HepG2 (cell line): ENCODE data around the gene CNKSR3. TPM values are rescaled to one million over a fixed set of nuclear protein-coding genes. Genes with fewer than 3 reads are reported as not detected.

ENCODE experiments used
- GATA4 ChIP-seq: sonication (generic); IDR thresholded peaks from 2 replicates; pipeline ENCODE4 v1.6.1; 2016; ENCODE audit warnings: antibody characterized with exemption, low read depth, borderline replicate concordance
- GATAD1 ChIP-seq: IDR thresholded peaks from 2 replicates; pipeline ENCODE4 v1.6.1; 2016; ENCODE audit warnings: missing genetic modification reagents, missing compliant biosample characterization
- JARID2 ChIP-seq: sonication (generic); formaldehyde crosslinking; IDR thresholded peaks from 2 replicates; pipeline ENCODE4 v1.8.1; 2023; ENCODE audit warnings: missing genetic modification reagents, inconsistent platforms; ENCODE audit not compliant: insufficient replicate concordance
- MED8 ChIP-seq: sonication (generic); formaldehyde crosslinking; IDR thresholded peaks from 2 replicates; pipeline ENCODE4 v1.8.1; 2023; ENCODE audit warnings: mild to moderate bottlenecking, missing genetic modification reagents; ENCODE audit not compliant: insufficient replicate concordance
- NFIC ChIP-seq: IDR thresholded peaks from 2 replicates; pipeline ENCODE4 v1.6.1; 2012; ENCODE audit warnings: mild to moderate bottlenecking, low read length, inconsistent platforms
- SRY ChIP-seq: sonication (generic); formaldehyde crosslinking; IDR thresholded peaks from 2 replicates; pipeline ENCODE4 v1.8.0; 2022; ENCODE audit warnings: mild to moderate bottlenecking, missing genetic modification reagents
- ZNF292 ChIP-seq: sonication (generic); formaldehyde crosslinking; IDR thresholded peaks from 2 replicates; pipeline ENCODE4 v1.8.1; 2022; ENCODE audit warnings: mild to moderate bottlenecking, low read depth, missing genetic modification reagents, borderline replicate concordance
- ZNF782 ChIP-seq: sonication (generic); formaldehyde crosslinking; IDR thresholded peaks from 2 replicates; pipeline ENCODE4 v1.4.0; 2020; ENCODE audit warnings: missing genetic modification reagents, mild to moderate bottlenecking, borderline replicate concordance
- ZSCAN25 ChIP-seq: sonication (generic); formaldehyde crosslinking; IDR thresholded peaks from 2 replicates; pipeline ENCODE4 v1.8.0; 2022; ENCODE audit warnings: mild to moderate bottlenecking, missing genetic modification reagents
- polyA plus RNA-seq, 8 experiments: library from polyadenylated mRNA; depleted of rRNA in 3 of 8; stranded (reverse) in 7 of 8; unstranded in 1 of 8; fragments of >200 nt; fragmentation: Illumina TruSeq in 4 of 8; extraction: Trizol in 4 of 8; gene quantifications; 2 replicates each; pipeline versions ENCODE4 v1.2.1 to v1.2.3, GENCODE V29; 2011 to 2016; ENCODE audit warnings: low read depth in 4 of 8, missing spikeins in 1 of 8, mixed read lengths in 1 of 8; ENCODE audit not compliant: insufficient read depth in 1 of 8
- total RNA-seq, 5 experiments: library from RNA; depleted of rRNA; stranded (reverse); fragments of >200 nt; fragmentation: Illumina TruSeq; extraction: Trizol; gene quantifications; 2 replicates each; pipeline ENCODE4 v1.2.3, GENCODE V29; 2016; ENCODE audit warnings: low read depth in 1 of 5
- TF ChIP-seq, protein P1 (sequence below): sonication (generic); formaldehyde crosslinking; IDR thresholded peaks from 2 replicates; pipeline ENCODE4 v1.8.1; 2022; ENCODE audit warnings: mild to moderate bottlenecking, missing genetic modification reagents
- TF ChIP-seq, protein P2 (sequence below): sonication (generic); formaldehyde crosslinking; IDR thresholded peaks from 2 replicates; pipeline ENCODE4 v1.5.1; 2020; ENCODE audit warnings: mild to moderate bottlenecking, missing genetic modification reagents, moderate library complexity
- TF ChIP-seq, protein P3 (sequence below): IDR thresholded peaks from 2 replicates; pipeline ENCODE4 v1.4.0; 2020; ENCODE audit warnings: mild to moderate bottlenecking, missing genetic modification reagents
- TF ChIP-seq, protein P4 (sequence below): sonication (generic); formaldehyde crosslinking; IDR thresholded peaks from 2 replicates; pipeline ENCODE4 v1.4.0; 2020; ENCODE audit warnings: missing genetic modification reagents, borderline replicate concordance
- TF ChIP-seq, protein P5 (sequence below): sonication (generic); formaldehyde crosslinking; IDR thresholded peaks from 2 replicates; pipeline ENCODE4 v1.4.0; 2020; ENCODE audit warnings: low read depth, mild to moderate bottlenecking, missing genetic modification reagents

The CNKSR3 gene
- total and polyA plus RNA-seq, 2 of the 13 experiments (the other 11 are each of a cell fraction or from before 2014, with no cell fraction given), result 9.2 to 38.6 TPM

DNA sequence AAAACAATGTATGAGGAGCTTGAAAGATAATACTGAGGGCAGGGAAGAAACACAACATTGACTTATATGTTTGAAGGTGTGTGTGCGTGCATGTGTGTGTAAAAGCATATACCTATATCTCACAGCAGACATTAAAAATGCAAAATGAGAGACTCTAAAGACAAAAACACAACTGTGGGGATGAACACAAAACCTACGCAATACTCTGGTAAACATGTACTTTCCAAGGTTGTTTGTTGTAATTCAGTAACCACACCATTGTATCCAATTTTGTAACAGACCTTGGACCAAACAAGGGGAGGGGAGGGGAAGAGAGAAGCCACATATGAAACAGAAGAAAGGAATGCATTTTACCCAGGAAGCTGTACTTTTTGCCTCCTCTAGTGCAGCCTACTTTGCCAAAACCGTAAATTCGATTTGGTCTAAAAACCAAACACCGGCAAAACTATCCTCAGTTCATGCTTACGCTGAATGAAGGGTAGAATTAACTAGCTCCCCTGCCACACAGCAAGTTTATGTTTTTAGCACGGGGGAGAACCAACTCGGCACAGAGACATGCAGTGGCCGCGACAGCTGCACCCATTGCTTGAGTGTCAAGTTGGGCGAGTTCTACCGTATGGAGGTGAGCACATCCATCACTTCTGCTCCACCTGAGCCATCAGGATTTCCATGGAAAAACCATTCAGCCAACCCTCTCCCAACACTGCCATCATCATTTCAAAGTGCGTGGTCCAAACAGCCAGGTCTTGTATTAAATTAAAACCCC is 50.0 kb downstream of the CNKSR3 start (continued):
- TF ChIP-seq, protein P1, sequence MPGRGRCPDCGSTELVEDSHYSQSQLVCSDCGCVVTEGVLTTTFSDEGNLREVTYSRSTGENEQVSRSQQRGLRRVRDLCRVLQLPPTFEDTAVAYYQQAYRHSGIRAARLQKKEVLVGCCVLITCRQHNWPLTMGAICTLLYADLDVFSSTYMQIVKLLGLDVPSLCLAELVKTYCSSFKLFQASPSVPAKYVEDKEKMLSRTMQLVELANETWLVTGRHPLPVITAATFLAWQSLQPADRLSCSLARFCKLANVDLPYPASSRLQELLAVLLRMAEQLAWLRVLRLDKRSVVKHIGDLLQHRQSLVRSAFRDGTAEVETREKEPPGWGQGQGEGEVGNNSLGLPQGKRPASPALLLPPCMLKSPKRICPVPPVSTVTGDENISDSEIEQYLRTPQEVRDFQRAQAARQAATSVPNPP (CRISPR knock-in tag), result peak; percentile 67; the same call in 1 of the 2 replicates
- TF ChIP-seq GATA4 (peak; percentile 53; the same call in 1 of the 2 replicates), JARID2 (CRISPR knock-in tag) (no peak), GATAD1 (CRISPR knock-in tag) (peak; percentile 48), MED8 (CRISPR knock-in tag) (no peak), NFIC (peak; percentile 80), ZSCAN25 (peak; percentile 14; the same call in 1 of the 2 replicates), ZNF782 (CRISPR knock-in tag) (no peak), SRY (CRISPR knock-in tag) (peak; percentile 48; the same call in 1 of the 2 replicates), ZNF292 (CRISPR knock-in tag) (peak; percentile 90; the same call in 1 of the 2 replicates)
- TF ChIP-seq, protein P2, sequence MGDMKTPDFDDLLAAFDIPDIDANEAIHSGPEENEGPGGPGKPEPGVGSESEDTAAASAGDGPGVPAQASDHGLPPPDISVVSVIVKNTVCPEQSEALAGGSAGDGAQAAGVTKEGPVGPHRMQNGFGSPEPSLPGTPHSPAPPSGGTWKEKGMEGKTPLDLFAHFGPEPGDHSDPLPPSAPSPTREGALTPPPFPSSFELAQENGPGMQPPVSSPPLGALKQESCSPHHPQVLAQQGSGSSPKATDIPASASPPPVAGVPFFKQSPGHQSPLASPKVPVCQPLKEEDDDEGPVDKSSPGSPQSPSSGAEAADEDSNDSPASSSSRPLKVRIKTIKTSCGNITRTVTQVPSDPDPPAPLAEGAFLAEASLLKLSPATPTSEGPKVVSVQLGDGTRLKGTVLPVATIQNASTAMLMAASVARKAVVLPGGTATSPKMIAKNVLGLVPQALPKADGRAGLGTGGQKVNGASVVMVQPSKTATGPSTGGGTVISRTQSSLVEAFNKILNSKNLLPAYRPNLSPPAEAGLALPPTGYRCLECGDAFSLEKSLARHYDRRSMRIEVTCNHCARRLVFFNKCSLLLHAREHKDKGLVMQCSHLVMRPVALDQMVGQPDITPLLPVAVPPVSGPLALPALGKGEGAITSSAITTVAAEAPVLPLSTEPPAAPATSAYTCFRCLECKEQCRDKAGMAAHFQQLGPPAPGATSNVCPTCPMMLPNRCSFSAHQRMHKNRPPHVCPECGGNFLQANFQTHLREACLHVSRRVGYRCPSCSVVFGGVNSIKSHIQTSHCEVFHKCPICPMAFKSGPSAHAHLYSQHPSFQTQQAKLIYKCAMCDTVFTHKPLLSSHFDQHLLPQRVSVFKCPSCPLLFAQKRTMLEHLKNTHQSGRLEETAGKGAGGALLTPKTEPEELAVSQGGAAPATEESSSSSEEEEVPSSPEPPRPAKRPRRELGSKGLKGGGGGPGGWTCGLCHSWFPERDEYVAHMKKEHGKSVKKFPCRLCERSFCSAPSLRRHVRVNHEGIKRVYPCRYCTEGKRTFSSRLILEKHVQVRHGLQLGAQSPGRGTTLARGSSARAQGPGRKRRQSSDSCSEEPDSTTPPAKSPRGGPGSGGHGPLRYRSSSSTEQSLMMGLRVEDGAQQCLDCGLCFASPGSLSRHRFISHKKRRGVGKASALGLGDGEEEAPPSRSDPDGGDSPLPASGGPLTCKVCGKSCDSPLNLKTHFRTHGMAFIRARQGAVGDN (CRISPR knock-in tag), result peak; percentile 55
- TF ChIP-seq, protein P3, sequence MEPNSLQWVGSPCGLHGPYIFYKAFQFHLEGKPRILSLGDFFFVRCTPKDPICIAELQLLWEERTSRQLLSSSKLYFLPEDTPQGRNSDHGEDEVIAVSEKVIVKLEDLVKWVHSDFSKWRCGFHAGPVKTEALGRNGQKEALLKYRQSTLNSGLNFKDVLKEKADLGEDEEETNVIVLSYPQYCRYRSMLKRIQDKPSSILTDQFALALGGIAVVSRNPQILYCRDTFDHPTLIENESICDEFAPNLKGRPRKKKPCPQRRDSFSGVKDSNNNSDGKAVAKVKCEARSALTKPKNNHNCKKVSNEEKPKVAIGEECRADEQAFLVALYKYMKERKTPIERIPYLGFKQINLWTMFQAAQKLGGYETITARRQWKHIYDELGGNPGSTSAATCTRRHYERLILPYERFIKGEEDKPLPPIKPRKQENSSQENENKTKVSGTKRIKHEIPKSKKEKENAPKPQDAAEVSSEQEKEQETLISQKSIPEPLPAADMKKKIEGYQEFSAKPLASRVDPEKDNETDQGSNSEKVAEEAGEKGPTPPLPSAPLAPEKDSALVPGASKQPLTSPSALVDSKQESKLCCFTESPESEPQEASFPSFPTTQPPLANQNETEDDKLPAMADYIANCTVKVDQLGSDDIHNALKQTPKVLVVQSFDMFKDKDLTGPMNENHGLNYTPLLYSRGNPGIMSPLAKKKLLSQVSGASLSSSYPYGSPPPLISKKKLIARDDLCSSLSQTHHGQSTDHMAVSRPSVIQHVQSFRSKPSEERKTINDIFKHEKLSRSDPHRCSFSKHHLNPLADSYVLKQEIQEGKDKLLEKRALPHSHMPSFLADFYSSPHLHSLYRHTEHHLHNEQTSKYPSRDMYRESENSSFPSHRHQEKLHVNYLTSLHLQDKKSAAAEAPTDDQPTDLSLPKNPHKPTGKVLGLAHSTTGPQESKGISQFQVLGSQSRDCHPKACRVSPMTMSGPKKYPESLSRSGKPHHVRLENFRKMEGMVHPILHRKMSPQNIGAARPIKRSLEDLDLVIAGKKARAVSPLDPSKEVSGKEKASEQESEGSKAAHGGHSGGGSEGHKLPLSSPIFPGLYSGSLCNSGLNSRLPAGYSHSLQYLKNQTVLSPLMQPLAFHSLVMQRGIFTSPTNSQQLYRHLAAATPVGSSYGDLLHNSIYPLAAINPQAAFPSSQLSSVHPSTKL, result peak; percentile 96
- TF ChIP-seq, protein P4, sequence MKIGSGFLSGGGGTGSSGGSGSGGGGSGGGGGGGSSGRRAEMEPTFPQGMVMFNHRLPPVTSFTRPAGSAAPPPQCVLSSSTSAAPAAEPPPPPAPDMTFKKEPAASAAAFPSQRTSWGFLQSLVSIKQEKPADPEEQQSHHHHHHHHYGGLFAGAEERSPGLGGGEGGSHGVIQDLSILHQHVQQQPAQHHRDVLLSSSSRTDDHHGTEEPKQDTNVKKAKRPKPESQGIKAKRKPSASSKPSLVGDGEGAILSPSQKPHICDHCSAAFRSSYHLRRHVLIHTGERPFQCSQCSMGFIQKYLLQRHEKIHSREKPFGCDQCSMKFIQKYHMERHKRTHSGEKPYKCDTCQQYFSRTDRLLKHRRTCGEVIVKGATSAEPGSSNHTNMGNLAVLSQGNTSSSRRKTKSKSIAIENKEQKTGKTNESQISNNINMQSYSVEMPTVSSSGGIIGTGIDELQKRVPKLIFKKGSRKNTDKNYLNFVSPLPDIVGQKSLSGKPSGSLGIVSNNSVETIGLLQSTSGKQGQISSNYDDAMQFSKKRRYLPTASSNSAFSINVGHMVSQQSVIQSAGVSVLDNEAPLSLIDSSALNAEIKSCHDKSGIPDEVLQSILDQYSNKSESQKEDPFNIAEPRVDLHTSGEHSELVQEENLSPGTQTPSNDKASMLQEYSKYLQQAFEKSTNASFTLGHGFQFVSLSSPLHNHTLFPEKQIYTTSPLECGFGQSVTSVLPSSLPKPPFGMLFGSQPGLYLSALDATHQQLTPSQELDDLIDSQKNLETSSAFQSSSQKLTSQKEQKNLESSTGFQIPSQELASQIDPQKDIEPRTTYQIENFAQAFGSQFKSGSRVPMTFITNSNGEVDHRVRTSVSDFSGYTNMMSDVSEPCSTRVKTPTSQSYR (CRISPR knock-in tag), result peak; percentile 65; the same call in 1 of the 2 replicates
- TF ChIP-seq, protein P5, sequence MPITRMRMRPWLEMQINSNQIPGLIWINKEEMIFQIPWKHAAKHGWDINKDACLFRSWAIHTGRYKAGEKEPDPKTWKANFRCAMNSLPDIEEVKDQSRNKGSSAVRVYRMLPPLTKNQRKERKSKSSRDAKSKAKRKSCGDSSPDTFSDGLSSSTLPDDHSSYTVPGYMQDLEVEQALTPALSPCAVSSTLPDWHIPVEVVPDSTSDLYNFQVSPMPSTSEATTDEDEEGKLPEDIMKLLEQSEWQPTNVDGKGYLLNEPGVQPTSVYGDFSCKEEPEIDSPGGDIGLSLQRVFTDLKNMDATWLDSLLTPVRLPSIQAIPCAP (CRISPR knock-in tag), result no peak
